Epithelial cell of esophagus (primary cell): ENCODE measurements around the gene PRPSAP1.

Experiments used
- DNase-seq: peaks from one replicate; pipeline ENCODE4 v3.0.0; 2010; ENCODE audit warnings: low read depth
- H3K4me3 ChIP-seq: 2 replicates; pipeline ENCODE4 v1.5.1; 2011; ENCODE audit warnings: mild to moderate bottlenecking, low read length, control low read depth
- TF ChIP-seq, protein P1 (sequence below): IDR thresholded peaks from 2 replicates; pipeline ENCODE4 v1.5.1; 2011; ENCODE audit warnings: low read depth, mild to moderate bottlenecking, low read length, control low read depth, inconsistent platforms; ENCODE audit not compliant: insufficient read depth; ENCODE audit errors: missing control alignments

The PRPSAP1 gene

GRCh38 chr17:76297436-76297835, 56.3 kb downstream of the PRPSAP1 start:
- no peak overlapping the region for H3K4me3 ChIP-seq
- TF ChIP-seq, protein P1, sequence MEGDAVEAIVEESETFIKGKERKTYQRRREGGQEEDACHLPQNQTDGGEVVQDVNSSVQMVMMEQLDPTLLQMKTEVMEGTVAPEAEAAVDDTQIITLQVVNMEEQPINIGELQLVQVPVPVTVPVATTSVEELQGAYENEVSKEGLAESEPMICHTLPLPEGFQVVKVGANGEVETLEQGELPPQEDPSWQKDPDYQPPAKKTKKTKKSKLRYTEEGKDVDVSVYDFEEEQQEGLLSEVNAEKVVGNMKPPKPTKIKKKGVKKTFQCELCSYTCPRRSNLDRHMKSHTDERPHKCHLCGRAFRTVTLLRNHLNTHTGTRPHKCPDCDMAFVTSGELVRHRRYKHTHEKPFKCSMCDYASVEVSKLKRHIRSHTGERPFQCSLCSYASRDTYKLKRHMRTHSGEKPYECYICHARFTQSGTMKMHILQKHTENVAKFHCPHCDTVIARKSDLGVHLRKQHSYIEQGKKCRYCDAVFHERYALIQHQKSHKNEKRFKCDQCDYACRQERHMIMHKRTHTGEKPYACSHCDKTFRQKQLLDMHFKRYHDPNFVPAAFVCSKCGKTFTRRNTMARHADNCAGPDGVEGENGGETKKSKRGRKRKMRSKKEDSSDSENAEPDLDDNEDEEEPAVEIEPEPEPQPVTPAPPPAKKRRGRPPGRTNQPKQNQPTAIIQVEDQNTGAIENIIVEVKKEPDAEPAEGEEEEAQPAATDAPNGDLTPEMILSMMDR: no peak
- no peak for DNase-seq

DNA sequence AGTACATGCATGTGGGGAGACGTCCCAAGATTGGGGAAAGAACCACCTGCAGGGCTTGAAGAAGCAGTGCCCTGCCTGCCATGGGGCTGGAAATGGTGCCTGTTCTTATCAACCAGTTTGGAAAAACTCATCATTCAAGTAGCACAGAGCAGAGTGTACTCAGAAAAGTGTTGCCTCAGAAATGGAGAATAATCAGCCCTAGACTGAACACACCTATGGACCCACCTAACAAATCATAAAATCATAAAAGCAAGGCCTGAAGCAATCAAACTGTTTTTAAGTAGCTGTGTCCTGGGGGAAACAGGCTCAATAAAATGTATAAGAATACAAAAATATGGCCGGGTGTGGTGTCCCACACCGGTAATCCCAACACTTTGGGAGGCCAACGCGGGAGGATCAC, 56.8 kb downstream of the PRPSAP1 start:
- H3K4me3 ChIP-seq: no peak overlapping the region
- DNase-seq: no peak
- TF ChIP-seq, protein P1: no peak

DNA sequence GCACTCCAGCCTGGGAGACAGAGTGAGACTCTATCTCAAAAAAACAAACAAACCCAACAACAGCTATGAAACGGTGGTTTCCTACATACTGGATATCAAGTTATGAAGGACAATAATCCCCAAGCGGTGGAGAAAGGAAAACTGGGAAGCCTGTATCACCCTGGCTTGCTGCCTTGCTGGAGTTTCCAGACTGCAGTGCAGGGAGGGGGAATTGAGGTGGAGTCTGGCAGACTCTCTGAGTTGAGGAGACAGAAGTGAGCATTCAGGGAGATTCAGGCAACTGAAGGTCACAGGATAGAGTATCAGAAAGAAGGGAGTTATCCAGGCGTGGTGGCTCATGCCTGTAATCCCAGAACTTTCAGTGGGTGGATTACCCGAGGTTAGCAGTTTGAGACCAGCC, 57.5 kb downstream of the PRPSAP1 start:
- DNase-seq: no peak
- H3K4me3 ChIP-seq: no peak overlapping the region
- TF ChIP-seq, protein P1: no peak

DNA sequence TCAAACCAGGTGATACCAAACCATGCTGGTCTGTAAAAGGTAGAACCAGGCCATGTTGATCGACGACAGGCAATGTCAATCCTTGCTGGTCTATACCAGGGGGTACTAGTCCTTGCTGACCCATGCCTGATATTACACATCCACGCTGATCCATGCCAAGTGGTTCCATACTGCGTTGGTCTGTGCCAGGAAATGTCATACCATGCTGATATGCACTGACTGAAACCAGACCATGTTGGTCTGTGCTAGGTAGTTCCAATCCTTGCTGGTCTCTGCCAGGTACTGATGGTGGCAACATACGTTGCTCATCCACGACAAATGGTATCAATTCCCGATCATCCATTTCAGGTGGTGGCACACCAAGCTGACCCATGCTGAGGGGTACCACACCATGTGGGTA, 60.6 kb downstream of the PRPSAP1 start:
- no peak for DNase-seq
- H3K4me3 ChIP-seq: no peak overlapping the region
- TF ChIP-seq, protein P1: no peak

- TF ChIP-seq, protein P1: no peak
- no peak for DNase-seq
These were observed 61.1 kb downstream of the PRPSAP1 start for GRCh38 chr17:76292567-76292966.

GRCh38 chr17:76281573-76282371, 71.9 kb downstream of the PRPSAP1 start:
- H3K4me3 ChIP-seq: no peak overlapping the region
- TF ChIP-seq, protein P1: no peak
- DNase-seq: no peak

More at GRCh38 chr17:76292567-76292966, 61.1 kb downstream of the PRPSAP1 start:
- no peak overlapping the region for H3K4me3 ChIP-seq

- TF ChIP-seq, protein P1: no peak
- no peak for DNase-seq
- H3K4me3 ChIP-seq: no peak overlapping the region
These were observed 73.1 kb downstream of the PRPSAP1 start for GRCh38 chr17:76280650-76281049.
